Keratinocyte (primary cell): ENCODE measurements around the gene DCAF6. TPM values are rescaled to one million over a fixed set of nuclear protein-coding genes. Genes with fewer than 3 reads are reported as not detected.

Experiments
- DNase-seq: peaks from one replicate; pipeline ENCODE4 v3.0.0-alpha.2; 2011; ENCODE audit warnings: low read depth, missing footprints, low spot score
- FAIRE-seq: peaks from 2 replicates; lab custom pipeline; 2011; peaks lifted over from hg19 to GRCh38; lab: Jason Lieb, UNC
- H2AFZ ChIP-seq: 2 replicates; pipeline ENCODE4 v1.6.0; 2012; ENCODE audit warnings: low read length, control low read depth, inconsistent platforms; ENCODE audit not compliant: control insufficient read depth
- H3K27ac ChIP-seq: 2 replicates; pipeline ENCODE4 v1.5.1; 2011; ENCODE audit warnings: low read length; ENCODE audit not compliant: control insufficient read depth, insufficient read depth
- H3K27me3 ChIP-seq: 3 replicates; pipeline ENCODE4 v1.6.0; 2011; ENCODE audit warnings: low read length; ENCODE audit not compliant: control insufficient read depth, insufficient read depth; ENCODE audit errors: extremely low read depth
- H3K36me3 ChIP-seq, 2 experiments: 2 replicates in 1 of 2; 3 replicates in 1 of 2; pipeline ENCODE4 v1.5.1; 2011; ENCODE audit warnings: low read length in 2 of 2, mild to moderate bottlenecking in 1 of 2; ENCODE audit not compliant: control insufficient read depth in 2 of 2, insufficient read depth in 2 of 2; ENCODE audit errors: extremely low read depth in 1 of 2
- H3K4me1 ChIP-seq: 3 replicates; pipeline ENCODE4 v1.5.1; 2011; ENCODE audit warnings: low read length; ENCODE audit not compliant: control insufficient read depth, insufficient read depth; ENCODE audit errors: extremely low read depth
- H3K4me2 ChIP-seq: 3 replicates; pipeline ENCODE4 v1.6.0; 2011; ENCODE audit warnings: low read depth, low read length; ENCODE audit not compliant: control insufficient read depth, insufficient read depth; ENCODE audit errors: extremely low read depth
- H3K4me3 ChIP-seq, 3 experiments: fragments of 200-600 bp in 1 of 3; sonication (generic) in 1 of 3; 2 replicates in 2 of 3; 3 replicates in 1 of 3; pipeline ENCODE4 v1.5.1; 2011 to 2016; ENCODE audit warnings: low read length in 3 of 3, mild to moderate bottlenecking in 3 of 3, control low read depth in 2 of 3, inconsistent platforms in 1 of 3, low read depth in 1 of 3, mixed read lengths in 1 of 3, mixed run types in 1 of 3, moderate library complexity in 1 of 3; ENCODE audit not compliant: control insufficient read depth in 2 of 3, insufficient read depth in 2 of 3; ENCODE audit errors: extremely low read depth in 1 of 3
- H3K79me2 ChIP-seq: 2 replicates; pipeline ENCODE4 v1.6.0; 2012; ENCODE audit warnings: low read length; ENCODE audit not compliant: control insufficient read depth, insufficient read depth
- H3K9ac ChIP-seq: 3 replicates; pipeline ENCODE4 v1.6.0; 2011; ENCODE audit warnings: low read length; ENCODE audit not compliant: control insufficient read depth, insufficient read depth; ENCODE audit errors: extremely low read depth
- H3K9me1 ChIP-seq: 3 replicates; pipeline ENCODE4 v1.6.0; 2011; ENCODE audit warnings: low read length; ENCODE audit not compliant: control insufficient read depth, insufficient read depth; ENCODE audit errors: extremely low read depth
- H3K9me3 ChIP-seq: 2 replicates; pipeline ENCODE4 v1.5.1; 2012; ENCODE audit warnings: low read depth, low read length; ENCODE audit not compliant: control insufficient read depth
- H4K20me1 ChIP-seq: 3 replicates; pipeline ENCODE4 v1.6.0; 2011; ENCODE audit warnings: low read length; ENCODE audit not compliant: control insufficient read depth, insufficient read depth; ENCODE audit errors: extremely low read depth
- EZH2 ChIP-seq: IDR thresholded peaks from one replicate; pipeline ENCODE4 v1.6.1; 2012; ENCODE audit warnings: inconsistent platforms, mild to moderate bottlenecking, low read length, moderate library complexity
- dilution Hi-C: fragments of 300-500 bp; cut with MboI; formaldehyde crosslinking; loops from one replicate; pipeline ENCODE4 v1.7.0; 2020; ENCODE audit warnings: low sequenced_read_pairs; ENCODE audit not compliant: extremely low pct_ligation_motif_present
- polyA plus RNA-seq, 5 experiments: library from polyadenylated mRNA; depleted of rRNA in 3 of 5; stranded (reverse) in 3 of 5; stranded (forward) in 1 of 5; unstranded in 1 of 5; fragments of >200 nt; gene quantifications; 1 replicate in 1 of 5; 2 replicates in 3 of 5; 3 replicates in 1 of 5; pipeline versions ENCODE4 v1.2.1 to v1.2.3, GENCODE V29; 2011 to 2012; ENCODE audit warnings: missing spikeins in 2 of 5, low read depth in 1 of 5, low replicate concordance in 1 of 5
- TF ChIP-seq, protein P1 (sequence below), 3 experiments: IDR thresholded peaks in 1 of 3; conservative IDR thresholded peaks in 1 of 3; optimal IDR thresholded peaks in 1 of 3; 2 replicates in 2 of 3; 3 replicates in 1 of 3; pipeline versions ENCODE3 to v1.5.1; 2011; ENCODE audit warnings: low read length in 3 of 3, mild to moderate bottlenecking in 3 of 3, moderate library complexity in 2 of 3, control low read depth in 1 of 3, inconsistent platforms in 1 of 3; ENCODE audit not compliant: insufficient read depth in 2 of 3; ENCODE audit errors: extremely low read depth in 1 of 3

The DCAF6 gene
- polyA plus RNA-seq, 1 donor (not counting 4 experiments of a cell fraction or from before 2014, with no cell fraction given) = 109 TPM

DNA sequence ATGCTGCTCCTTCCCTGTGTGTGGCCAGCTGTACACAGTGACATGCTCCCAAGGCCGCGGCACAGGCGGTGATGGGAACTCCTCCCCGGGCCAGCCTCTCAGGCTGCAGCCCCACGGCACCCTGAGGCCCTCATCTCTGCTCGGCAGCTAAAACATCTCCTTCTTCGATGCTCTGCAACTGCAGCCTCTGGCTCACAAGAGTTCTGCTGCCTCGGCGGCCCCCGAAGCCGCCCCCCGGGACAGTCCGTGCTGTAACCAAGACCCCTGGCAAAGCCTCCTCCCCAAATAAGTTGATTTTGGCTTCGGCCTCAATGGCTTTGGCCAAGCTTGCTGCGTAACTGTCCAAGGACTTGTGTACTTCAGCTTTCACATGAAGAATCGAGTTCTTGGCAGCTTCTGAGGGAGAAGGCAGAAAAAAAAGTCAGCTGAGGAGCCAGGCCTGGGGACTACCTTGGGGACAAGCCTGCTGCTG, 149.0 kb downstream of the DCAF6 start:
- H4K20me1 ChIP-seq = no peaks in the 10 kb centered on the region
- dilution Hi-C loops = no loop called here
- H3K4me1 ChIP-seq = peaks cover 20% of the 10 kb centered on the region
- no peak overlapping the region for H3K9ac ChIP-seq
- DNase-seq = no peak
- H3K36me3 ChIP-seq = peaks cover 3 to 10% of the 10 kb centered on the region in 2 experiments
- no peaks in the 10 kb centered on the region for H3K9me3 ChIP-seq
- H3K4me3 ChIP-seq = no peak overlapping the region
- peaks cover 4% of the 10 kb centered on the region for H3K9me1 ChIP-seq
- no peaks in the 10 kb centered on the region for H3K27me3 ChIP-seq
- H2AFZ ChIP-seq = no peak overlapping the region
- no peak overlapping the region for H3K4me2 ChIP-seq
- TF ChIP-seq EZH2 = no peak
- no peak for FAIRE-seq
- no peaks in the 10 kb centered on the region for H3K79me2 ChIP-seq
- H3K27ac ChIP-seq = no peak overlapping the region

DNA sequence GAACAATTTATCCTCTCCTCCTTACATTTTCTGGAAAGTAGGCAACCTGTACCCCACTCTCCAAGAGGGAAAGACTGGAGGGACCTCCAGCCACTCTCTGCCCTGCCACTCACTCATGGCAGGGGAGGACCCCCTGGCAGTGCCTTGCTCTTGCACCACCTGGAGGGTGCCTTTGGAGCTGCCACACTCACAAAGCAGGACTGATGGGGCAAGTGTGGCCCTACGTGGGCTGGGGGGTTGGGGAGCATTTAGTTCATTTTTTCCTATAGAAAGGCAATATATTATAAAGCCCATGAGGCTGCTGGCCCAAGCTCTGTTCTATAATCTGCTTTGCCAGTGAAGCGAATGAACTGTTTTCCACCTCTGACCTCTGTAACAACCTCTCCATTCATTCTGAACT, 150.0 kb downstream of the DCAF6 start:
- dilution Hi-C loops = no loop called here
- no peak overlapping the region for H3K4me3 ChIP-seq
- H3K27me3 ChIP-seq = no peaks in the 10 kb centered on the region
- H3K4me1 ChIP-seq = peaks cover 13% of the 10 kb centered on the region
- H3K9me3 ChIP-seq = no peaks in the 10 kb centered on the region
- no peak overlapping the region for H3K4me2 ChIP-seq
- no peaks in the 10 kb centered on the region for H4K20me1 ChIP-seq
- peaks cover 4% of the 10 kb centered on the region for H3K9me1 ChIP-seq
- no peak overlapping the region for H3K27ac ChIP-seq
- H3K36me3 ChIP-seq = peaks cover 3 to 10% of the 10 kb centered on the region in 2 experiments
- FAIRE-seq = no peak
- no peak for DNase-seq
- TF ChIP-seq EZH2 = no peak
- TF ChIP-seq, protein P1, sequence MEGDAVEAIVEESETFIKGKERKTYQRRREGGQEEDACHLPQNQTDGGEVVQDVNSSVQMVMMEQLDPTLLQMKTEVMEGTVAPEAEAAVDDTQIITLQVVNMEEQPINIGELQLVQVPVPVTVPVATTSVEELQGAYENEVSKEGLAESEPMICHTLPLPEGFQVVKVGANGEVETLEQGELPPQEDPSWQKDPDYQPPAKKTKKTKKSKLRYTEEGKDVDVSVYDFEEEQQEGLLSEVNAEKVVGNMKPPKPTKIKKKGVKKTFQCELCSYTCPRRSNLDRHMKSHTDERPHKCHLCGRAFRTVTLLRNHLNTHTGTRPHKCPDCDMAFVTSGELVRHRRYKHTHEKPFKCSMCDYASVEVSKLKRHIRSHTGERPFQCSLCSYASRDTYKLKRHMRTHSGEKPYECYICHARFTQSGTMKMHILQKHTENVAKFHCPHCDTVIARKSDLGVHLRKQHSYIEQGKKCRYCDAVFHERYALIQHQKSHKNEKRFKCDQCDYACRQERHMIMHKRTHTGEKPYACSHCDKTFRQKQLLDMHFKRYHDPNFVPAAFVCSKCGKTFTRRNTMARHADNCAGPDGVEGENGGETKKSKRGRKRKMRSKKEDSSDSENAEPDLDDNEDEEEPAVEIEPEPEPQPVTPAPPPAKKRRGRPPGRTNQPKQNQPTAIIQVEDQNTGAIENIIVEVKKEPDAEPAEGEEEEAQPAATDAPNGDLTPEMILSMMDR (optimal IDR thresholded peaks at IDR 0.05 in 1 of 3, IDR thresholded peaks at IDR 0.05 in 1 of 3, conservative IDR thresholded peaks at IDR 0.05 in 1 of 3; ENCODE audit: extremely low read depth in 1 of 3, insufficient read depth in 2 of 3, low read length in 3 of 3) = no peak
- H2AFZ ChIP-seq = no peak overlapping the region
- no peak overlapping the region for H3K9ac ChIP-seq
- H3K79me2 ChIP-seq = no peaks in the 10 kb centered on the region

DNA sequence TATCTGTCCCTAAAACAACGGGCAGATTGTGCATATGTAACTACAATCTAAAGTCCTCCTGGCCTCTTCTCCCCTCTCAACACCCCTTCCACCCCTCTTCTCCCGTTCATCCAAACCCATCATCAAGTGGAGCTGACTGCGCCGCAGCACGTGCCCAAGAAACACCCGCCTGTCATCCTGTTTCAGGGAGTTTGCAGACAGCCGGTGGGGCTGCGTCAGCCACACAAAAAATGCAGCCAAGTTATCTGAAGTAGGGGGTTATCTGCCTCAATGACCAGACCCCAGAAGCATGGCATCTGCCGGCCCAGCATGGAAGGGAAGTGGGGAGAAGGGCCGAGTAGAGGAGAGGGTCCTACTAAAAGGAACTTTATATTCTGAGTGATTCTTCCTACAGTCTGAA, 151.2 kb downstream of the DCAF6 start:
- Histone ChIP-seq H3K79me2 (no peaks in the 10 kb centered on the region), H3K27ac (no peak overlapping the region), H2AFZ (no peak overlapping the region), H3K9ac (no peak overlapping the region), H3K4me3 (no peak overlapping the region), H3K9me1 (no peaks in the 10 kb centered on the region), H3K27me3 (no peaks in the 10 kb centered on the region), H3K9me3 (no peaks in the 10 kb centered on the region), H4K20me1 (no peaks in the 10 kb centered on the region), H3K4me1 (peaks cover 4% of the 10 kb centered on the region), H3K36me3 (peaks cover 3 to 10% of the 10 kb centered on the region in 2 experiments), H3K4me2 (no peak overlapping the region)
- dilution Hi-C loops = no loop called here
- FAIRE-seq (no peak), DNase-seq (no peak)
- TF ChIP-seq, protein P1 (optimal IDR thresholded peaks at IDR 0.05 in 1 of 3, IDR thresholded peaks at IDR 0.05 in 1 of 3, conservative IDR thresholded peaks at IDR 0.05 in 1 of 3; ENCODE audit: extremely low read depth in 1 of 3, insufficient read depth in 2 of 3, low read length in 3 of 3) = no peak
- TF ChIP-seq EZH2 = no peak
